Keratinocyte (primary cell): ENCODE measurements around the gene TDRKH. TPM values are rescaled to one million over a fixed set of nuclear protein-coding genes. Genes with fewer than 3 reads are reported as not detected.

Experiments used
- DNase-seq: peaks from one replicate; pipeline ENCODE4 v3.0.0-alpha.2; 2011; ENCODE audit warnings: low read depth, missing footprints, low spot score
- FAIRE-seq: peaks from 2 replicates; lab custom pipeline; 2011; peaks lifted over from hg19 to GRCh38; lab: Jason Lieb, UNC
- H2AFZ ChIP-seq: 2 replicates; pipeline ENCODE4 v1.6.0; 2012; ENCODE audit warnings: low read length, control low read depth, inconsistent platforms; ENCODE audit not compliant: control insufficient read depth
- H3K27ac ChIP-seq: 2 replicates; pipeline ENCODE4 v1.5.1; 2011; ENCODE audit warnings: low read length; ENCODE audit not compliant: control insufficient read depth, insufficient read depth
- H3K27me3 ChIP-seq: 3 replicates; pipeline ENCODE4 v1.6.0; 2011; ENCODE audit warnings: low read length; ENCODE audit not compliant: control insufficient read depth, insufficient read depth; ENCODE audit errors: extremely low read depth
- H3K36me3 ChIP-seq, 2 experiments: 2 replicates in 1 of 2; 3 replicates in 1 of 2; pipeline ENCODE4 v1.5.1; 2011; ENCODE audit warnings: low read length in 2 of 2, mild to moderate bottlenecking in 1 of 2; ENCODE audit not compliant: control insufficient read depth in 2 of 2, insufficient read depth in 2 of 2; ENCODE audit errors: extremely low read depth in 1 of 2
- H3K4me1 ChIP-seq: 3 replicates; pipeline ENCODE4 v1.5.1; 2011; ENCODE audit warnings: low read length; ENCODE audit not compliant: control insufficient read depth, insufficient read depth; ENCODE audit errors: extremely low read depth
- H3K4me2 ChIP-seq: 3 replicates; pipeline ENCODE4 v1.6.0; 2011; ENCODE audit warnings: low read depth, low read length; ENCODE audit not compliant: control insufficient read depth, insufficient read depth; ENCODE audit errors: extremely low read depth
- H3K4me3 ChIP-seq, 3 experiments: fragments of 200-600 bp in 1 of 3; sonication (generic) in 1 of 3; 2 replicates in 2 of 3; 3 replicates in 1 of 3; pipeline ENCODE4 v1.5.1; 2011 to 2016; ENCODE audit warnings: low read length in 3 of 3, mild to moderate bottlenecking in 3 of 3, control low read depth in 2 of 3, inconsistent platforms in 1 of 3, low read depth in 1 of 3, mixed read lengths in 1 of 3, mixed run types in 1 of 3, moderate library complexity in 1 of 3; ENCODE audit not compliant: control insufficient read depth in 2 of 3, insufficient read depth in 2 of 3; ENCODE audit errors: extremely low read depth in 1 of 3
- H3K79me2 ChIP-seq: 2 replicates; pipeline ENCODE4 v1.6.0; 2012; ENCODE audit warnings: low read length; ENCODE audit not compliant: control insufficient read depth, insufficient read depth
- H3K9ac ChIP-seq: 3 replicates; pipeline ENCODE4 v1.6.0; 2011; ENCODE audit warnings: low read length; ENCODE audit not compliant: control insufficient read depth, insufficient read depth; ENCODE audit errors: extremely low read depth
- H3K9me1 ChIP-seq: 3 replicates; pipeline ENCODE4 v1.6.0; 2011; ENCODE audit warnings: low read length; ENCODE audit not compliant: control insufficient read depth, insufficient read depth; ENCODE audit errors: extremely low read depth
- H3K9me3 ChIP-seq: 2 replicates; pipeline ENCODE4 v1.5.1; 2012; ENCODE audit warnings: low read depth, low read length; ENCODE audit not compliant: control insufficient read depth
- H4K20me1 ChIP-seq: 3 replicates; pipeline ENCODE4 v1.6.0; 2011; ENCODE audit warnings: low read length; ENCODE audit not compliant: control insufficient read depth, insufficient read depth; ENCODE audit errors: extremely low read depth
- EZH2 ChIP-seq: IDR thresholded peaks from one replicate; pipeline ENCODE4 v1.6.1; 2012; ENCODE audit warnings: inconsistent platforms, mild to moderate bottlenecking, low read length, moderate library complexity
- dilution Hi-C: fragments of 300-500 bp; cut with MboI; formaldehyde crosslinking; loops from one replicate; pipeline ENCODE4 v1.7.0; 2020; ENCODE audit warnings: low sequenced_read_pairs; ENCODE audit not compliant: extremely low pct_ligation_motif_present
- polyA plus RNA-seq, 5 experiments: library from polyadenylated mRNA; depleted of rRNA in 3 of 5; stranded (reverse) in 3 of 5; stranded (forward) in 1 of 5; unstranded in 1 of 5; fragments of >200 nt; gene quantifications; 1 replicate in 1 of 5; 2 replicates in 3 of 5; 3 replicates in 1 of 5; pipeline versions ENCODE4 v1.2.1 to v1.2.3, GENCODE V29; 2011 to 2012; ENCODE audit warnings: missing spikeins in 2 of 5, low read depth in 1 of 5, low replicate concordance in 1 of 5
- TF ChIP-seq, protein P1 (sequence below), 3 experiments: IDR thresholded peaks in 1 of 3; conservative IDR thresholded peaks in 1 of 3; optimal IDR thresholded peaks in 1 of 3; 2 replicates in 2 of 3; 3 replicates in 1 of 3; pipeline versions ENCODE3 to v1.5.1; 2011; ENCODE audit warnings: low read length in 3 of 3, mild to moderate bottlenecking in 3 of 3, moderate library complexity in 2 of 3, control low read depth in 1 of 3, inconsistent platforms in 1 of 3; ENCODE audit not compliant: insufficient read depth in 2 of 3; ENCODE audit errors: extremely low read depth in 1 of 3

The TDRKH gene
- polyA plus RNA-seq, 1 donor (not counting 4 experiments of a cell fraction or from before 2014, with no cell fraction given), result 9.7 TPM

DNA sequence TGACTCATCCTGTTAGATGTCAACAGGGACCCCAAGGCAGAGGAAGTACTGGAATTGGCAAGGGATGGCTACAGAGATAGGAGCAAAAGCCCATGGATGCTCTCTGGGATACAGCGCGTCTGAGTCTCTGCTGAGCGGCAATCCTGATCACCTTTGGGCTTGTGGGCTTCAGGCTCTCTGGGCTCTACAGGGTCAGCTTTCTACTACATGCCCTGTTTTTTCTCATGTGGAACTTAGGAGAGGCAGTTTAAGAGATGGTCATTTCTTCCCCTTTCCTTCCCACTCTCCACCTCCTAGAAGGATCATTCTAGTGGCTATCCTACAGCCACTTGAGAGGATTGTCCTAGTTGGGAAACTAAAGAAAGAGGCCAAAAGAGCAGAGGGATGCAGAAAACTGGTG is 13.6 kb upstream of the TDRKH start:
- dilution Hi-C loops, result no loop called here
- Histone ChIP-seq H3K27ac (no peak overlapping the region), H2AFZ (no peak overlapping the region), H3K79me2 (no peaks in the 10 kb centered on the region), H3K9me3 (no peaks in the 10 kb centered on the region), H3K4me1 (peaks cover 8% of the 10 kb centered on the region), H4K20me1 (no peaks in the 10 kb centered on the region), H3K4me2 (no peak overlapping the region), H3K36me3 (no peaks in the 10 kb centered on the region), H3K9me1 (no peaks in the 10 kb centered on the region), H3K9ac (no peak overlapping the region), H3K4me3 (no peak overlapping the region), H3K27me3 (peaks cover 51% of the 10 kb centered on the region)
- TF ChIP-seq, protein P1, sequence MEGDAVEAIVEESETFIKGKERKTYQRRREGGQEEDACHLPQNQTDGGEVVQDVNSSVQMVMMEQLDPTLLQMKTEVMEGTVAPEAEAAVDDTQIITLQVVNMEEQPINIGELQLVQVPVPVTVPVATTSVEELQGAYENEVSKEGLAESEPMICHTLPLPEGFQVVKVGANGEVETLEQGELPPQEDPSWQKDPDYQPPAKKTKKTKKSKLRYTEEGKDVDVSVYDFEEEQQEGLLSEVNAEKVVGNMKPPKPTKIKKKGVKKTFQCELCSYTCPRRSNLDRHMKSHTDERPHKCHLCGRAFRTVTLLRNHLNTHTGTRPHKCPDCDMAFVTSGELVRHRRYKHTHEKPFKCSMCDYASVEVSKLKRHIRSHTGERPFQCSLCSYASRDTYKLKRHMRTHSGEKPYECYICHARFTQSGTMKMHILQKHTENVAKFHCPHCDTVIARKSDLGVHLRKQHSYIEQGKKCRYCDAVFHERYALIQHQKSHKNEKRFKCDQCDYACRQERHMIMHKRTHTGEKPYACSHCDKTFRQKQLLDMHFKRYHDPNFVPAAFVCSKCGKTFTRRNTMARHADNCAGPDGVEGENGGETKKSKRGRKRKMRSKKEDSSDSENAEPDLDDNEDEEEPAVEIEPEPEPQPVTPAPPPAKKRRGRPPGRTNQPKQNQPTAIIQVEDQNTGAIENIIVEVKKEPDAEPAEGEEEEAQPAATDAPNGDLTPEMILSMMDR (optimal IDR thresholded peaks at IDR 0.05 in 1 of 3, IDR thresholded peaks at IDR 0.05 in 1 of 3, conservative IDR thresholded peaks at IDR 0.05 in 1 of 3; ENCODE audit: extremely low read depth in 1 of 3, insufficient read depth in 2 of 3, low read length in 3 of 3), result no peak
- TF ChIP-seq EZH2, result no peak
- FAIRE-seq (no peak), DNase-seq (no peak)

GRCh38 chr1:151803164-151803563 is 12.9 kb upstream of the TDRKH start:
- TF ChIP-seq, protein P1 (optimal IDR thresholded peaks at IDR 0.05 in 1 of 3, IDR thresholded peaks at IDR 0.05 in 1 of 3, conservative IDR thresholded peaks at IDR 0.05 in 1 of 3; ENCODE audit: extremely low read depth in 1 of 3, insufficient read depth in 2 of 3, low read length in 3 of 3), result no peak
- no peak for TF ChIP-seq EZH2
- FAIRE-seq (no peak), DNase-seq (no peak)
- no peak overlapping the region for H3K9ac ChIP-seq
- no peaks in the 10 kb centered on the region for H3K36me3 ChIP-seq
- no peaks in the 10 kb centered on the region for H3K79me2 ChIP-seq
- H3K4me2 ChIP-seq, result no peak overlapping the region
- no peaks in the 10 kb centered on the region for H4K20me1 ChIP-seq
- no peak overlapping the region for H2AFZ ChIP-seq
- H3K9me3 ChIP-seq, result no peaks in the 10 kb centered on the region
- H3K9me1 ChIP-seq, result no peaks in the 10 kb centered on the region
- no peak overlapping the region for H3K4me3 ChIP-seq
- dilution Hi-C loops, result no loop called here
- H3K27ac ChIP-seq, result no peak overlapping the region
- H3K27me3 ChIP-seq, result peaks cover 49% of the 10 kb centered on the region
- H3K4me1 ChIP-seq, result peaks cover 8% of the 10 kb centered on the region
